Liver (tissue), 9 donors: ENCODE data around the gene CDK17. TPM values are rescaled to one million over a fixed set of nuclear protein-coding genes. Genes with fewer than 3 reads are reported as not detected.
"Not testable (repeated sequence)": the region's sequence is repeated elsewhere in the genome, so short reads cannot be mapped to it uniquely, and the experiment has no call there.

Source experiments
- DNase-seq: peaks from one replicate; pipeline ENCODE4 v3.0.0-alpha.2; 2017; ENCODE audit warnings: low spot score
- H3K27ac ChIP-seq, 2 donors: one replicate each; pipeline ENCODE4 v1.7.0; 2013; ENCODE audit warnings: inconsistent platforms in 2 of 2, low read length in 2 of 2, control low read depth in 1 of 2, low read depth in 1 of 2, mild to moderate bottlenecking in 1 of 2
- H3K27me3 ChIP-seq, 4 donors: one replicate each; pipeline versions ENCODE4 v1.6.1 to v1.7.0; 2013; ENCODE audit warnings: low read length in 3 of 4, inconsistent platforms in 1 of 4, mild to moderate bottlenecking in 1 of 4, moderate library complexity in 1 of 4; ENCODE audit not compliant: control insufficient read depth in 4 of 4, insufficient read depth in 4 of 4
- H3K36me3 ChIP-seq, 4 donors: one replicate each; pipeline versions ENCODE4 v1.6.1 to v1.7.0; 2013; ENCODE audit warnings: low read length in 3 of 4, mild to moderate bottlenecking in 3 of 4, low read depth in 1 of 4, moderate library complexity in 1 of 4; ENCODE audit not compliant: control insufficient read depth in 4 of 4, insufficient read depth in 3 of 4
- H3K4me1 ChIP-seq, 4 donors: one replicate each; pipeline versions ENCODE4 v1.6.1 to v1.7.0; 2013; ENCODE audit warnings: low read length in 3 of 4, mild to moderate bottlenecking in 3 of 4, moderate library complexity in 1 of 4; ENCODE audit not compliant: control insufficient read depth in 4 of 4, insufficient read depth in 4 of 4
- H3K4me3 ChIP-seq, 3 donors: one replicate each; pipeline versions ENCODE4 v1.6.1 to v1.7.0; 2013; ENCODE audit warnings: low read length in 3 of 3, control low read depth in 1 of 3, low read depth in 1 of 3, mild to moderate bottlenecking in 1 of 3
- H3K9ac ChIP-seq, 2 donors: one replicate each; pipeline ENCODE4 v1.7.0; 2013; ENCODE audit warnings: low read length in 2 of 2, mild to moderate bottlenecking in 2 of 2, moderate library complexity in 2 of 2, control low read depth in 1 of 2, low read depth in 1 of 2
- H3K9me3 ChIP-seq, 4 donors: one replicate each; pipeline versions ENCODE4 v1.6.1 to v1.7.0; 2013; ENCODE audit warnings: low read length in 3 of 4; ENCODE audit not compliant: control insufficient read depth in 4 of 4
- EGR1 ChIP-seq, 2 donors: IDR thresholded peaks; 2 replicates each; pipeline ENCODE4 v1.6.1; 2016 to 2018; ENCODE audit warnings: antibody characterized with exemption in 2 of 2, low read depth in 2 of 2
- FOXA1 ChIP-seq: IDR thresholded peaks from 2 replicates; pipeline ENCODE4 v1.6.1; 2016; ENCODE audit warnings: antibody characterized with exemption
- GABPA ChIP-seq, 2 donors: IDR thresholded peaks in 1 of 2; conservative IDR thresholded peaks in 1 of 2; 2 replicates each; pipeline ENCODE4 v1.6.1; 2016; ENCODE audit warnings: antibody characterized with exemption in 2 of 2, mild to moderate bottlenecking in 1 of 2, moderate library complexity in 1 of 2
- HNF4A ChIP-seq, 2 donors: conservative IDR thresholded peaks; 2 replicates each; pipeline ENCODE4 v1.6.1; 2016; ENCODE audit warnings: antibody characterized with exemption in 2 of 2, mild to moderate bottlenecking in 2 of 2
- HNF4G ChIP-seq: IDR thresholded peaks from 2 replicates; pipeline ENCODE4 v1.6.1; 2016; ENCODE audit warnings: antibody characterized with exemption
- JUND ChIP-seq, 2 donors: IDR thresholded peaks; 2 replicates each; pipeline ENCODE4 v1.6.1; 2016; ENCODE audit warnings: antibody characterized with exemption in 2 of 2
- RAD21 ChIP-seq, 2 donors: IDR thresholded peaks; 2 replicates each; pipeline ENCODE4 v1.6.1; 2016; ENCODE audit warnings: antibody characterized with exemption in 2 of 2, mild to moderate bottlenecking in 2 of 2
- RXRA ChIP-seq, 2 donors: IDR thresholded peaks; 2 replicates each; pipeline ENCODE4 v1.6.1; 2017 to 2018; ENCODE audit warnings: antibody characterized with exemption in 2 of 2, mild to moderate bottlenecking in 1 of 2
- SP1 ChIP-seq: IDR thresholded peaks from 2 replicates; pipeline ENCODE4 v1.6.1; 2018; ENCODE audit warnings: antibody characterized with exemption, mild to moderate bottlenecking
- TAF1 ChIP-seq: conservative IDR thresholded peaks from 2 replicates; pipeline ENCODE4 v1.6.1; 2016; ENCODE audit warnings: antibody characterized with exemption, mild to moderate bottlenecking
- YY1 ChIP-seq: IDR thresholded peaks from 2 replicates; pipeline ENCODE4 v1.6.1; 2016; ENCODE audit warnings: antibody characterized with exemption, mild to moderate bottlenecking
- WGBS: extraction: QIAGEN DNeasy Blood & Tissue Kit; methylation state at CpG from one replicate; pipeline ENCODE4 v1.1.7; 2013; 5-methylcytosine and 5-hydroxymethylcytosine counted together
- polyA plus RNA-seq, 2 donors: library from polyadenylated mRNA; stranded (reverse) in 1 of 2; unstranded in 1 of 2; fragments of 200-250 nt in 1 of 2; fragments of >200 nt in 1 of 2; fragmentation: Nextera tagmentation in 1 of 2; extraction: Ambion mirVana in 1 of 2; gene quantifications; one replicate each; pipeline versions ENCODE4 v1.2.1 to v1.2.3, GENCODE V29; 2013 to 2015
- total RNA-seq, 2 donors: library from RNA; depleted of rRNA; stranded (reverse); fragments of >200 nt; gene quantifications; one replicate each; pipeline ENCODE4 v1.2.3, GENCODE V29; 2014
- TF ChIP-seq, protein P1 (sequence below): IDR thresholded peaks from 2 replicates; pipeline ENCODE4 v1.6.1; 2016; ENCODE audit warnings: antibody characterized with exemption, mild to moderate bottlenecking
- TF ChIP-seq, protein P2 (sequence below): IDR thresholded peaks from 2 replicates; pipeline ENCODE4 v1.6.1; 2016; ENCODE audit warnings: antibody characterized with exemption
- TF ChIP-seq, protein P3 (sequence below): IDR thresholded peaks from 2 replicates; pipeline ENCODE4 v1.6.1; 2016; ENCODE audit warnings: antibody characterized with exemption
- donor health status: healthy.
- donor health status: healthy.
- donor health status: healthy.
- donor health status: healthy.
- donor health status: healthy.

The CDK17 gene
- total and polyA plus RNA-seq, 4 donors, result 4.8 to 25.2 (median 14.9) TPM

DNA sequence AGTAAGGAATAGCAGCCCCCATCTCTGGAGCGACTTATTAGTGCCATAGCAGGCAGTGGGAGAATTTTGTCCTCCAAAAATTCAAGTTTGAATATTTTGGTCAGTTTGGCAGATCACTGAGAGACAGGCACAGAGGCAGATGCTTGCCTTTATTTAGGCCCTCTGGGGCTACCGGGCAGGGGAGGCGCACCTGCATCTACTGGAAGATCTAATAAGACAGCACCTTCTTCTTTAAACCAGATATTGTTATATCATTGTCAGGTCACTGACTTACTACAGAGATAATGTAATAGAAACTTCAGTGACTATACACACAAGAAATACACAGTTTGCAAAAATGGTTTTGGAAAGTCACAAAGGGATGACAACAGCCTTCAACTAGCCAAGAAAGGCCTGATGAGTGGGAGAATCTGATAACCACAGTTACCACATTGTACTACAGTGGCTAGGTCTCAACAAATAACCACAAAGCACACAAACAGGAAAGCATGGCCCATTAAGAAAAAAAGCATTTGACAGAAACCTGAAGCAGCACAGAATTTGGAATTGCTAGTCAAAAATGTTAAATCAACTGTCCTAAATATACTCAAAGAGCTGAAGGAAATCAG, 56.8 kb downstream of the CDK17 start:
- 98% methylated on average over 3 of the region's 3 CpGs for WGBS
- no peak for TF ChIP-seq SP1
- TF ChIP-seq HNF4G, result no peak
- TF ChIP-seq JUND (IDR thresholded peaks at IDR 0.05), result no peak
- TF ChIP-seq, protein P1, sequence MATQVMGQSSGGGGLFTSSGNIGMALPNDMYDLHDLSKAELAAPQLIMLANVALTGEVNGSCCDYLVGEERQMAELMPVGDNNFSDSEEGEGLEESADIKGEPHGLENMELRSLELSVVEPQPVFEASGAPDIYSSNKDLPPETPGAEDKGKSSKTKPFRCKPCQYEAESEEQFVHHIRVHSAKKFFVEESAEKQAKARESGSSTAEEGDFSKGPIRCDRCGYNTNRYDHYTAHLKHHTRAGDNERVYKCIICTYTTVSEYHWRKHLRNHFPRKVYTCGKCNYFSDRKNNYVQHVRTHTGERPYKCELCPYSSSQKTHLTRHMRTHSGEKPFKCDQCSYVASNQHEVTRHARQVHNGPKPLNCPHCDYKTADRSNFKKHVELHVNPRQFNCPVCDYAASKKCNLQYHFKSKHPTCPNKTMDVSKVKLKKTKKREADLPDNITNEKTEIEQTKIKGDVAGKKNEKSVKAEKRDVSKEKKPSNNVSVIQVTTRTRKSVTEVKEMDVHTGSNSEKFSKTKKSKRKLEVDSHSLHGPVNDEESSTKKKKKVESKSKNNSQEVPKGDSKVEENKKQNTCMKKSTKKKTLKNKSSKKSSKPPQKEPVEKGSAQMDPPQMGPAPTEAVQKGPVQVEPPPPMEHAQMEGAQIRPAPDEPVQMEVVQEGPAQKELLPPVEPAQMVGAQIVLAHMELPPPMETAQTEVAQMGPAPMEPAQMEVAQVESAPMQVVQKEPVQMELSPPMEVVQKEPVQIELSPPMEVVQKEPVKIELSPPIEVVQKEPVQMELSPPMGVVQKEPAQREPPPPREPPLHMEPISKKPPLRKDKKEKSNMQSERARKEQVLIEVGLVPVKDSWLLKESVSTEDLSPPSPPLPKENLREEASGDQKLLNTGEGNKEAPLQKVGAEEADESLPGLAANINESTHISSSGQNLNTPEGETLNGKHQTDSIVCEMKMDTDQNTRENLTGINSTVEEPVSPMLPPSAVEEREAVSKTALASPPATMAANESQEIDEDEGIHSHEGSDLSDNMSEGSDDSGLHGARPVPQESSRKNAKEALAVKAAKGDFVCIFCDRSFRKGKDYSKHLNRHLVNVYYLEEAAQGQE, result no peak
- TF ChIP-seq HNF4A (conservative IDR thresholded peaks at IDR 0.05), result no peak
- TF ChIP-seq FOXA1, result no peak
- TF ChIP-seq EGR1 (IDR thresholded peaks at IDR 0.05; ENCODE audit: low read depth in 2 of 2), result no peak
- no peak for TF ChIP-seq RAD21 (IDR thresholded peaks at IDR 0.05)
- TF ChIP-seq YY1, result no peak
- no peak for TF ChIP-seq GABPA (IDR thresholded peaks at IDR 0.05 in 1 of 2, conservative IDR thresholded peaks at IDR 0.05 in 1 of 2)
- no peak for TF ChIP-seq RXRA (IDR thresholded peaks at IDR 0.05)
- TF ChIP-seq, protein P2, sequence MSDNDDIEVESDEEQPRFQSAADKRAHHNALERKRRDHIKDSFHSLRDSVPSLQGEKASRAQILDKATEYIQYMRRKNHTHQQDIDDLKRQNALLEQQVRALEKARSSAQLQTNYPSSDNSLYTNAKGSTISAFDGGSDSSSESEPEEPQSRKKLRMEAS, result no peak
- no peak for TF ChIP-seq TAF1
- H3K27me3 ChIP-seq, result no peaks in the 10 kb centered on the region
- H3K4me3 ChIP-seq, result no peak overlapping the region
- no peak overlapping the region for H3K27ac ChIP-seq
- H3K36me3 ChIP-seq, result peaks cover 0 to 6% (median 0%) of the 10 kb centered on the region in 4 donors
- peaks cover 2 to 10% (median 6%) of the 10 kb centered on the region in 4 donors for H3K4me1 ChIP-seq
- no peak for DNase-seq
- H3K9ac ChIP-seq, result no peak overlapping the region
- H3K9me3 ChIP-seq, result peaks cover 0 to 4% (median 2%) of the 10 kb centered on the region in 4 donors

DNA sequence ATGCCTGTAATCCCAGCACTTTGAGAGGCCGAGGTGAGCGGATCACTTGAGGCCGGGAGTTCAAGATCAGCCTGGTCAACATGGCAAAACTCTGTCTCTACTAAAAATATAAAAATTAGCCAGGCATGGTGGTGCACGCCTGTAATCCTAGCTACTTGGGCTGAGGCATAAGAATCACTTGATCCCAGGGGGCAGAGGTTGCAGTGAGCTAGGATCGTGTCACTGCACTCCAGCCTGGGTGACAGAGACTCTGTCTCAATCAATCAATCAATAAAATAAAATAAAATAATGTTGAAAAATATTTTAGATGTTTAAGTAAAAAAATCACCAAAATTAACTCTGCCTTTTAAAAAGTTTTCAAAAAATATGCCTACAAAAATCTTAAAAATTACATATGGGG, 60.6 kb downstream of the CDK17 start:
- H3K27me3 ChIP-seq, H3K9ac ChIP-seq, H3K9me3 ChIP-seq, H3K27ac ChIP-seq, DNase-seq, H3K4me1 ChIP-seq, H3K36me3 ChIP-seq, H3K4me3 ChIP-seq: not testable (repeated sequence)
- TF ChIP-seq HNF4G, result peak; percentile 6
- 85% methylated on average over 5 of the region's 5 CpGs for WGBS

DNA sequence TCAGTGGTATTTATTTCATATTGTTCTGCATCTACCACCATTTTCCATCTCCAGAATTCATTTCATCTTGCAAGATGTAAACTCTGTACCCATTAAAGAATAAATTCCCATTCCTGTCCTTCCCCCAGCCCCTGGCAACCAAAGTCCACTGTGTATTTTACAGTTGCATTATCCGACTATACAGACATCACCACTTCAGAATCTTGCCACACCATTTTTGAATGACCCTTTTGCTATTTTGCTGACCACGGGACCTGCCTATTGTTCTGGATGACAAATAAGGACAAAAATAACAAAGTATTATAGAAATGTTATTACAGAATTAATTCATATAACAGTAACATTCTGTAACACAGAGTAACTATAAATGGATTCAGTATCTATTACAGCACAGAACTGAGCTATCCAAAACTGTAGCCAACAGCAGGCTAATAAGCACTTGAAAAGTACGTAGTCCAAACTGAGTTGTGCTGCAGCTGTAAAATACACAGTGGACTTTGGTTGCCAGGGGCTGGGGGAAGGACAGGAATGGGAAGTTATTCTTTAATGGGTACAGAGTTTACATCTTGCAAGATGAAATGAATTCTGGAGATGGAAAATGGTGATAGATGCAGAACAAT, 61.3 kb downstream of the CDK17 start:
- 31% methylated on average over 3 of the region's 3 CpGs for WGBS
- no peak for DNase-seq
- Histone ChIP-seq H3K36me3 (peaks cover 0 to 2% (median 0%) of the 10 kb centered on the region in 4 donors), H3K9ac (no peak overlapping the region), H3K27me3 (no peaks in the 10 kb centered on the region), H3K27ac (no peak overlapping the region), H3K9me3 (no peaks in the 10 kb centered on the region), H3K4me1 (peaks cover 2 to 5% (median 3%) of the 10 kb centered on the region in 4 donors), H3K4me3 (no peak overlapping the region)
- peak; percentile 87 for TF ChIP-seq HNF4G
- TF ChIP-seq, protein P1, result peak; percentile 50
- TF ChIP-seq HNF4A (conservative IDR thresholded peaks at IDR 0.05), result peak; percentile 91 to 96
- TF ChIP-seq, protein P3, sequence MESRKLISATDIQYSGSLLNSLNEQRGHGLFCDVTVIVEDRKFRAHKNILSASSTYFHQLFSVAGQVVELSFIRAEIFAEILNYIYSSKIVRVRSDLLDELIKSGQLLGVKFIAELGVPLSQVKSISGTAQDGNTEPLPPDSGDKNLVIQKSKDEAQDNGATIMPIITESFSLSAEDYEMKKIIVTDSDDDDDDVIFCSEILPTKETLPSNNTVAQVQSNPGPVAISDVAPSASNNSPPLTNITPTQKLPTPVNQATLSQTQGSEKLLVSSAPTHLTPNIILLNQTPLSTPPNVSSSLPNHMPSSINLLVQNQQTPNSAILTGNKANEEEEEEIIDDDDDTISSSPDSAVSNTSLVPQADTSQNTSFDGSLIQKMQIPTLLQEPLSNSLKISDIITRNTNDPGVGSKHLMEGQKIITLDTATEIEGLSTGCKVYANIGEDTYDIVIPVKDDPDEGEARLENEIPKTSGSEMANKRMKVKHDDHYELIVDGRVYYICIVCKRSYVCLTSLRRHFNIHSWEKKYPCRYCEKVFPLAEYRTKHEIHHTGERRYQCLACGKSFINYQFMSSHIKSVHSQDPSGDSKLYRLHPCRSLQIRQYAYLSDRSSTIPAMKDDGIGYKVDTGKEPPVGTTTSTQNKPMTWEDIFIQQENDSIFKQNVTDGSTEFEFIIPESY, result peak; percentile 45
- TF ChIP-seq JUND (IDR thresholded peaks at IDR 0.05), result peak; percentile 32 to 46
- TF ChIP-seq RXRA (IDR thresholded peaks at IDR 0.05), result peak; percentile 36 to 39
- TF ChIP-seq, protein P2, result peak; percentile 27
- no peak for TF ChIP-seq FOXA1
